ENCODE measurements around the gene BACH2. TPM values are rescaled to one million over a fixed set of nuclear protein-coding genes. Genes with fewer than 3 reads are reported as not detected.

BACH2 gene
- total RNA-seq, 4 donors from 2014 or later, result 9.3 to 34.5 (median 11.1) TPM

- 89 to 93% methylated on average over 6 of the region's 6 CpGs for WGBS, 2 donors
- TF ChIP-seq CTCF (IDR thresholded peaks at IDR 0.05) (no peak), POLR2A (IDR thresholded peaks at IDR 0.05) (no peak)
- DNase-seq (ENCODE audit: low spot score in 2 of 2), result no peak
- intact Hi-C loops (cut with DNase I; ENCODE audit: low total_unique reads), result no loop called here
- H3K4me3 ChIP-seq (ENCODE audit: low read depth, poor library complexity, severe bottlenecking), result no peak overlapping the region
These were observed 222.3 kb downstream of the BACH2 start for GRCh38 chr6:90074161-90074850.

- no peak for DNase-seq (ENCODE audit: low spot score in 2 of 2)
- no peak for TF ChIP-seq POLR2A (IDR thresholded peaks at IDR 0.05)
- TF ChIP-seq CTCF (IDR thresholded peaks at IDR 0.05), result no peak
- 60 to 62% methylated on average over 11 of the region's 11 CpGs for WGBS, 2 donors
- no peak overlapping the region for H3K4me3 ChIP-seq (ENCODE audit: low read depth, poor library complexity, severe bottlenecking)
- intact Hi-C loops (cut with DNase I; ENCODE audit: low total_unique reads), result no loop called here
These were observed 223.6 kb downstream of the BACH2 start for GRCh38 chr6:90072935-90073464.

- 93 to 94% methylated on average over 3 of the region's 3 CpGs for WGBS, 2 donors
These were observed 224.1 kb downstream of the BACH2 start for GRCh38 chr6:90072501-90072900.

GRCh38 chr6:90068703-90069523 lies 227.7 kb downstream of the BACH2 start:
- no peak overlapping the region for H3K4me3 ChIP-seq (ENCODE audit: low read depth, poor library complexity, severe bottlenecking)
- WGBS, 2 donors, result 81% methylated on average over 12 of the region's 12 CpGs
- intact Hi-C loops (cut with DNase I; ENCODE audit: low total_unique reads), result no loop called here
- no peak for DNase-seq (ENCODE audit: low spot score in 2 of 2)
- TF ChIP-seq CTCF (IDR thresholded peaks at IDR 0.05), result no peak
- TF ChIP-seq POLR2A (IDR thresholded peaks at IDR 0.05), result no peak

More at GRCh38 chr6:90072501-90072900, 224.1 kb downstream of the BACH2 start:
- TF ChIP-seq CTCF (IDR thresholded peaks at IDR 0.05) (no peak), POLR2A (IDR thresholded peaks at IDR 0.05) (no peak)
- DNase-seq (ENCODE audit: low spot score in 2 of 2), result no peak
- intact Hi-C loops (cut with DNase I; ENCODE audit: low total_unique reads), result no loop called here
- H3K4me3 ChIP-seq (ENCODE audit: low read depth, poor library complexity, severe bottlenecking), result no peak overlapping the region

- TF ChIP-seq POLR2A (IDR thresholded peaks at IDR 0.05) (no peak), CTCF (IDR thresholded peaks at IDR 0.05) (no peak)
- intact Hi-C loops (cut with DNase I; ENCODE audit: low total_unique reads), result no loop called here
- no peak overlapping the region for H3K4me3 ChIP-seq (ENCODE audit: low read depth, poor library complexity, severe bottlenecking)
- DNase-seq (ENCODE audit: low spot score in 2 of 2), result no peak
- 72 to 78% methylated on average over 2 of the region's 2 CpGs for WGBS, 2 donors
These were observed 228.4 kb downstream of the BACH2 start for GRCh38 chr6:90068264-90068663.
